ENCODE measurements around the gene RIPPLY1. TPM values are rescaled to one million over a fixed set of nuclear protein-coding genes. Genes with fewer than 3 reads are reported as not detected.

Gene RIPPLY1
- total and polyA plus RNA-seq, 2 donors (not counting 1 experiment from before 2014, with no cell fraction given), result not detected

- Histone ChIP-seq H3K9ac (ENCODE audit: insufficient read depth, low read length) (no peak overlapping the region), H3K4me2 (ENCODE audit: extremely low read depth, insufficient read depth, low read length) (no peak overlapping the region), H3K79me2 (ENCODE audit: control insufficient read depth, insufficient read depth, low read length) (no peaks in the 10 kb centered on the region), H4K20me1 (ENCODE audit: control insufficient read depth, extremely low read depth, insufficient read depth, low read length) (no peaks in the 10 kb centered on the region), H3K36me3 (ENCODE audit: control insufficient read depth, insufficient read depth, low read length) (no peaks in the 10 kb centered on the region), H3K27me3 (ENCODE audit: control insufficient read depth, insufficient read depth, low read length) (no peaks in the 10 kb centered on the region), H3K4me3 (replicated peaks in 1 of 4; ENCODE audit: control extremely low read depth in 1 of 4, insufficient read depth in 1 of 4, low read depth in 3 of 4, low read length in 4 of 4) (no peak overlapping the region), H3K27ac (ENCODE audit: insufficient read depth, low read length) (no peak overlapping the region), H3K4me1 (ENCODE audit: control insufficient read depth, extremely low read depth, insufficient read depth, low read length) (no peaks in the 10 kb centered on the region), H3K9me3 (ENCODE audit: control insufficient read depth, insufficient read depth, low read depth, low read length) (no peaks in the 10 kb centered on the region), H2AFZ (ENCODE audit: low read length) (no peak overlapping the region)
- no peak for DNase-seq (ENCODE audit: low read depth in 2 of 2)
- no peak for TF ChIP-seq EZH2 (IDR thresholded peaks at IDR 0.05; ENCODE audit: low read length, missing control alignments)
- TF ChIP-seq CTCF (conservative IDR thresholded peaks at IDR 0.05 in 1 of 2, IDR thresholded peaks at IDR 0.05 in 1 of 2; ENCODE audit: low read depth in 1 of 2, low read length in 2 of 2), result no peak
These were observed 2.0 kb upstream of the RIPPLY1 start for GRCh38 chrX:106905064-106905708.

GRCh38 chrX:106903856-106904528 is 851 bp upstream of the RIPPLY1 start:
- H3K9ac ChIP-seq (ENCODE audit: insufficient read depth, low read length), result no peak overlapping the region

More at GRCh38 chrX:106903856-106904528, 851 bp upstream of the RIPPLY1 start:
- Histone ChIP-seq H3K36me3 (ENCODE audit: control insufficient read depth, insufficient read depth, low read length) (no peaks in the 10 kb centered on the region), H3K4me3 (replicated peaks in 1 of 4; ENCODE audit: control extremely low read depth in 1 of 4, insufficient read depth in 1 of 4, low read depth in 3 of 4, low read length in 4 of 4) (no peak overlapping the region), H4K20me1 (ENCODE audit: control insufficient read depth, extremely low read depth, insufficient read depth, low read length) (no peaks in the 10 kb centered on the region), H2AFZ (ENCODE audit: low read length) (no peak overlapping the region), H3K27me3 (ENCODE audit: control insufficient read depth, insufficient read depth, low read length) (no peaks in the 10 kb centered on the region), H3K4me2 (ENCODE audit: extremely low read depth, insufficient read depth, low read length) (no peak overlapping the region), H3K4me1 (ENCODE audit: control insufficient read depth, extremely low read depth, insufficient read depth, low read length) (no peaks in the 10 kb centered on the region), H3K9me3 (ENCODE audit: control insufficient read depth, insufficient read depth, low read depth, low read length) (no peaks in the 10 kb centered on the region), H3K27ac (ENCODE audit: insufficient read depth, low read length) (no peak overlapping the region), H3K79me2 (ENCODE audit: control insufficient read depth, insufficient read depth, low read length) (no peaks in the 10 kb centered on the region)
- TF ChIP-seq EZH2 (IDR thresholded peaks at IDR 0.05; ENCODE audit: low read length, missing control alignments), result no peak
- TF ChIP-seq CTCF (conservative IDR thresholded peaks at IDR 0.05 in 1 of 2, IDR thresholded peaks at IDR 0.05 in 1 of 2; ENCODE audit: low read depth in 1 of 2, low read length in 2 of 2), result no peak
- no peak for DNase-seq (ENCODE audit: low read depth in 2 of 2)

Measured in fibroblast of lung (primary cell).